GM21723 (cell line): ENCODE measurements around the gene AGR3.

Source experiments
- ATAC-seq: cut with Tn5 transposase; IDR thresholded peaks from one replicate; pipeline ENCODE4 v1.9.1; 2021; ENCODE audit warnings: mild to moderate bottlenecking, moderate library complexity; ENCODE audit not compliant: unreplicated experiment

The AGR3 gene

GRCh38 chr7:16838386-16838785, 43.4 kb downstream of the AGR3 start:
- ATAC-seq: no peak

GRCh38 chr7:16836481-16836880, 45.3 kb downstream of the AGR3 start:
- no peak for ATAC-seq

- no peak for ATAC-seq
Observed at GRCh38 chr7:16833373-16833772, 48.4 kb downstream of the AGR3 start.

GRCh38 chr7:16826060-16826459, 55.7 kb downstream of the AGR3 start:
- no peak for ATAC-seq

GRCh38 chr7:16822029-16822428, 59.8 kb downstream of the AGR3 start:
- ATAC-seq: no peak

- ATAC-seq: no peak
Observed at GRCh38 chr7:16818732-16819131, 63.1 kb downstream of the AGR3 start.

GRCh38 chr7:16817536-16817935, 64.2 kb downstream of the AGR3 start:
- ATAC-seq: no peak

- ATAC-seq: no peak
Observed at GRCh38 chr7:16816824-16817223, 65.0 kb downstream of the AGR3 start.

- no peak for ATAC-seq
Observed at GRCh38 chr7:16815001-16815400, 66.8 kb downstream of the AGR3 start.

GRCh38 chr7:16813232-16813616, 68.6 kb downstream of the AGR3 start:
- ATAC-seq: no peak

- ATAC-seq: no peak
Observed at GRCh38 chr7:16812542-16813231, 69.1 kb downstream of the AGR3 start.

GRCh38 chr7:16811551-16811950, 70.2 kb downstream of the AGR3 start:
- ATAC-seq: no peak

- no peak for ATAC-seq
Observed at GRCh38 chr7:16810573-16810972, 71.2 kb downstream of the AGR3 start.

- ATAC-seq: no peak
Observed at GRCh38 chr7:16810112-16810511, 71.7 kb downstream of the AGR3 start.
